Stimulated activated naive CD4-positive, alpha-beta T cell (primary cell): Measurements from ENCODE around the gene CSMD2.
A peak's percentile ranks its signal among the peaks of the same experiment; 100 is the strongest.

ENCODE experiments used
- DNase-seq, 6 experiments: peaks; one replicate each; lab custom pipeline; 2025; lab: John Stamatoyannopoulos, UW

CSMD2 gene

GRCh38 chr1:33743221-33743998 lies 421.6 kb downstream of the CSMD2 start:
- no peak for DNase-seq

- DNase-seq: no peak
Measured at GRCh38 chr1:33742663-33743062, 422.4 kb downstream of the CSMD2 start.

- DNase-seq: no peak
Measured at GRCh38 chr1:33741749-33742148, 423.3 kb downstream of the CSMD2 start.

- DNase-seq: no peak
Measured at GRCh38 chr1:33740040-33740744, 424.8 kb downstream of the CSMD2 start.

- no peak for DNase-seq
Measured at GRCh38 chr1:33738976-33739375, 426.1 kb downstream of the CSMD2 start.

- DNase-seq: no peak
Measured at GRCh38 chr1:33738536-33738935, 426.5 kb downstream of the CSMD2 start.

GRCh38 chr1:33736496-33736895 lies 428.5 kb downstream of the CSMD2 start:
- no peak for DNase-seq

GRCh38 chr1:33735624-33736023 lies 429.4 kb downstream of the CSMD2 start:
- no peak for DNase-seq

- no peak for DNase-seq
Measured at GRCh38 chr1:33727310-33727709, 437.7 kb downstream of the CSMD2 start.

GRCh38 chr1:33726274-33726804 lies 438.7 kb downstream of the CSMD2 start:
- no peak for DNase-seq

GRCh38 chr1:33725556-33726160 lies 439.4 kb downstream of the CSMD2 start:
- DNase-seq: no peak

GRCh38 chr1:33725037-33725436 lies 440.0 kb downstream of the CSMD2 start:
- DNase-seq: no peak

- DNase-seq: no peak
Measured at GRCh38 chr1:33724348-33724747, 440.7 kb downstream of the CSMD2 start.

GRCh38 chr1:33723251-33723650 lies 441.8 kb downstream of the CSMD2 start:
- DNase-seq: no peak

- no peak for DNase-seq
Measured at GRCh38 chr1:33721301-33721815, 443.7 kb downstream of the CSMD2 start.

- DNase-seq: peak in 3 of 6 experiments; percentile 4 to 26 (median 9)
Measured at GRCh38 chr1:33719771-33720670, 445.0 kb downstream of the CSMD2 start.

GRCh38 chr1:33719326-33719725 lies 445.7 kb downstream of the CSMD2 start:
- DNase-seq: no peak

- no peak for DNase-seq
Measured at GRCh38 chr1:33718186-33718585, 446.8 kb downstream of the CSMD2 start.

- no peak for DNase-seq
Measured at GRCh38 chr1:33716976-33717688, 447.9 kb downstream of the CSMD2 start.

GRCh38 chr1:33715195-33715811 lies 449.7 kb downstream of the CSMD2 start:
- no peak for DNase-seq
